SU-DHL-6 (cell line): ENCODE data around the gene STX12.

Source experiments
- EZH2phosphoT487 ChIP-seq: fragments of 200-600 bp; sonication (generic), shearing (Covaris generic); conservative IDR thresholded peaks from 2 replicates; pipeline ENCODE4 v1.6.1; 2018; ENCODE audit warnings: mild to moderate bottlenecking, antibody characterized with exemption, low read length, moderate library complexity, mixed read lengths
- TF ChIP-seq, protein P1 (sequence below): fragments of 200-600 bp; sonication (generic); IDR thresholded peaks from one replicate; pipeline ENCODE4 v1.5.1; 2017; ENCODE audit warnings: antibody characterized with exemption, mild to moderate bottlenecking, low read length, moderate library complexity; ENCODE audit not compliant: insufficient read depth, poor library complexity, severe bottlenecking

DNA sequence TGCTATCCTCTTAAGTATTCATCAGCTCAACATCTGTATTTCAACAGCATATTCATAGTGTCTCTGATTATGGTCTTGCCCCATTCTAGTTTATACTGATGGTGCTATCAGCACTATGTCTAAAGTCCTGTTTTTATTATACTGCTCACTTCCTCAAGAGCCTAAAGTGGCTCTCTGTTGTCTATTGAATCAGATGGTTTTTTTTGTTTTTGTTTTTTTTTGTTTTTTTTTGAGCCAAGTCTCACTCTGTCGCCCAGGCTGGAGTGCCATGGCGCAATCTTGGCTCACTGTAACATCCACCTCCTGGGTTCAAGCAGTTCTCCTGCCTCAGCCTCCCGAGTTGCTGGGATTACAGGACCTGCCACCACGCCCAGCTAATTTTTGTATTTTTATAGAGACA lies 6.1 kb downstream of the STX12 start:
- TF ChIP-seq, protein P1, sequence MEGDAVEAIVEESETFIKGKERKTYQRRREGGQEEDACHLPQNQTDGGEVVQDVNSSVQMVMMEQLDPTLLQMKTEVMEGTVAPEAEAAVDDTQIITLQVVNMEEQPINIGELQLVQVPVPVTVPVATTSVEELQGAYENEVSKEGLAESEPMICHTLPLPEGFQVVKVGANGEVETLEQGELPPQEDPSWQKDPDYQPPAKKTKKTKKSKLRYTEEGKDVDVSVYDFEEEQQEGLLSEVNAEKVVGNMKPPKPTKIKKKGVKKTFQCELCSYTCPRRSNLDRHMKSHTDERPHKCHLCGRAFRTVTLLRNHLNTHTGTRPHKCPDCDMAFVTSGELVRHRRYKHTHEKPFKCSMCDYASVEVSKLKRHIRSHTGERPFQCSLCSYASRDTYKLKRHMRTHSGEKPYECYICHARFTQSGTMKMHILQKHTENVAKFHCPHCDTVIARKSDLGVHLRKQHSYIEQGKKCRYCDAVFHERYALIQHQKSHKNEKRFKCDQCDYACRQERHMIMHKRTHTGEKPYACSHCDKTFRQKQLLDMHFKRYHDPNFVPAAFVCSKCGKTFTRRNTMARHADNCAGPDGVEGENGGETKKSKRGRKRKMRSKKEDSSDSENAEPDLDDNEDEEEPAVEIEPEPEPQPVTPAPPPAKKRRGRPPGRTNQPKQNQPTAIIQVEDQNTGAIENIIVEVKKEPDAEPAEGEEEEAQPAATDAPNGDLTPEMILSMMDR, result no peak
- TF ChIP-seq EZH2phosphoT487, result no peak
